Karpas-422 (cell line): Measurements from ENCODE around the gene CNN3. TPM values are rescaled to one million over a fixed set of nuclear protein-coding genes. Genes with fewer than 3 reads are reported as not detected.

Experiments used
- DNase-seq: peaks from one replicate; pipeline ENCODE4 v3.0.0-alpha.2; 2015
- H2AFZ ChIP-seq: fragments of 200-600 bp; sonication (generic); 2 replicates; pipeline ENCODE4 v1.6.1; 2014; ENCODE audit warnings: antibody characterized with exemption, low read length, mixed read lengths
- H3K27ac ChIP-seq: fragments of 200-600 bp; sonication (generic); 2 replicates; pipeline ENCODE4 v1.5.1; 2014; ENCODE audit warnings: mild to moderate bottlenecking, low read length, moderate library complexity
- H3K27me3 ChIP-seq: fragments of 200-600 bp; sonication (generic); 2 replicates; pipeline ENCODE4 v1.6.1; 2014; ENCODE audit warnings: low read length, mixed read lengths
- H3K36me3 ChIP-seq: fragments of 200-600 bp; sonication (generic); 2 replicates; pipeline ENCODE4 v1.6.1; 2014; ENCODE audit warnings: low read length, mixed read lengths; ENCODE audit not compliant: insufficient read depth
- H3K4me1 ChIP-seq: fragments of 200-600 bp; sonication (generic); 2 replicates; pipeline ENCODE4 v1.6.1; 2014; ENCODE audit warnings: mild to moderate bottlenecking, low read length, mixed read lengths
- H3K4me2 ChIP-seq: fragments of 200-600 bp; sonication (generic); 2 replicates; pipeline ENCODE4 v1.6.1; 2014; ENCODE audit warnings: low read length, low read depth, mild to moderate bottlenecking; ENCODE audit not compliant: poor library complexity, severe bottlenecking
- H3K4me3 ChIP-seq: fragments of 200-600 bp; sonication (generic); 2 replicates; pipeline ENCODE4 v1.5.1; 2014; ENCODE audit warnings: mild to moderate bottlenecking, antibody characterized with exemption, low read length, mixed read lengths
- H3K79me2 ChIP-seq: fragments of 200-600 bp; sonication (generic); 2 replicates; pipeline ENCODE4 v1.6.1; 2014; ENCODE audit warnings: mild to moderate bottlenecking, low read length, mixed read lengths
- H3K9ac ChIP-seq: fragments of 200-600 bp; sonication (generic); 2 replicates; pipeline ENCODE4 v1.6.0; 2014; ENCODE audit warnings: low read length
- H3K9me2 ChIP-seq: fragments of 200-600 bp; sonication (generic), shearing (Covaris generic); replicated peaks from 2 replicates; pipeline ENCODE4 v1.6.0; 2014; ENCODE audit warnings: mild to moderate bottlenecking, low read length, moderate library complexity; ENCODE audit not compliant: insufficient read depth
- H3K9me3 ChIP-seq: fragments of 300-700, 200-600 bp; sonication (generic); 2 replicates; pipeline ENCODE4 v1.6.1; 2014; ENCODE audit warnings: low read length, mixed read lengths
- H4K20me1 ChIP-seq: fragments of 200-600 bp; sonication (generic); 2 replicates; pipeline ENCODE4 v1.6.1; 2014; ENCODE audit warnings: mild to moderate bottlenecking, antibody characterized with exemption, low read length, low read depth; ENCODE audit not compliant: insufficient read depth
- total RNA-seq: library from RNA; depleted of rRNA; stranded (reverse); fragments of >200 nt; shearing (Covaris generic); gene quantifications from 2 replicates; pipeline ENCODE4 v1.2.3, GENCODE V29; 2014; ENCODE audit warnings: low replicate concordance

Gene CNN3
- total RNA-seq, 1 experiment from 2014 or later, result 4.8 TPM

DNA sequence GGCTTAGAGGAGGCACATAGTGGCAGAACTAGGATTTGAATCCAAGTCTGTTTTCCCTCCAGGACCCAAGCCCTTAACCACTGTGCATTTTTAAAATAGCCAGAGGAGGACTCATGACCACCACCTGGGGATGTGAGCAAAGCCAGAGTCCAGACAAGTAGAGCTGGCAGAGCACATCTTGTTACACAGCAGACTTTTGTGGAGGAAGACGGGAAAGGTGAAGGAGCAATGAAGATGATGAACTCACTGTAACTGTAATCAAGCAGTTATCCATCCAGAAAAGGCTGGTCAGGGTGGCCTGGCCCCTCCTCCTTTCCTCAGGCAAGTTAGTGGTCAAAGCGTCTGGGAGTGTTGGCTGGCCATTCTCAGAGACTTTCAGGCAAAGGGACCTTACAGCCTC is 55.9 kb downstream of the CNN3 start:
- Histone ChIP-seq H2AFZ (no peak overlapping the region), H3K4me1 (peaks cover 5% of the 10 kb centered on the region), H3K9me3 (no peaks in the 10 kb centered on the region), H3K79me2 (no peaks in the 10 kb centered on the region), H3K27me3 (no peaks in the 10 kb centered on the region), H3K4me3 (no peak overlapping the region), H3K9ac (no peak overlapping the region), H3K9me2 (no peaks in the 10 kb centered on the region), H3K4me2 (no peak overlapping the region), H3K36me3 (no peaks in the 10 kb centered on the region), H4K20me1 (no peaks in the 10 kb centered on the region), H3K27ac (no peak overlapping the region)
- DNase-seq, result no peak

DNA sequence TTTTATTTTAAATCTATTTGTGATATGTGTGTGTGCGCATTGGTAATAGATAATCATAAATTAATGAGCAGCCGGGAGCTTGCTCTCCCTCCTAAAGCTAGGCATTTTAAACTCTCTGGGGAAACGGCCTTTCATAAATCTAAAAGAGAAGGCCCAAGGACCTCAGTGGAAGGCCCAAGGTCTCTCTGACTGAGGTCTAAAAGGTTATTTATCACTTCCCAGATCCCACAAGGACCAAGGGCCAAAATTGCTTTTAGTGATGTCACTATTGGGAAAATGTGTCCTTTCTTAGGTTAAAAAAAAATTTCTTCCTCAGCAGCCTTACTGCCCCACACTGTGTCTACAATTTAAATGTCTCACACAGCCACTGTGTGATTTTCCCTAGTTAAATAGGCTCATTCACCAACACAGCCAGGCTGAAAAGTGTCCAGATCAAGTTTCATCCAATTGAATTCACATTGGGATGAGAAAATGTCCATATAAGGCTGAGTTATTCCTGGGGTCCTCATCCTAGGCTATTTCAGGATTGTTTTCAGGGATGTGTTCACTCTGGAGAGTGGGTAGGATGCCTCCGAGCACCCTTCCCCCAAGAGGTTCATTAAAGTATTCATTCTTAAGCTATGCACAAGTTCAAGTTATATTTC is 60.6 kb downstream of the CNN3 start:
- Histone ChIP-seq H3K4me3 (no peak overlapping the region), H3K9me2 (no peaks in the 10 kb centered on the region), H3K36me3 (no peaks in the 10 kb centered on the region), H3K27ac (no peak overlapping the region), H3K9ac (no peak overlapping the region), H4K20me1 (no peaks in the 10 kb centered on the region), H3K9me3 (no peaks in the 10 kb centered on the region), H3K79me2 (no peaks in the 10 kb centered on the region), H3K27me3 (no peaks in the 10 kb centered on the region), H3K4me2 (no peak overlapping the region), H3K4me1 (no peaks in the 10 kb centered on the region), H2AFZ (no peak overlapping the region)
- DNase-seq, result no peak

DNA sequence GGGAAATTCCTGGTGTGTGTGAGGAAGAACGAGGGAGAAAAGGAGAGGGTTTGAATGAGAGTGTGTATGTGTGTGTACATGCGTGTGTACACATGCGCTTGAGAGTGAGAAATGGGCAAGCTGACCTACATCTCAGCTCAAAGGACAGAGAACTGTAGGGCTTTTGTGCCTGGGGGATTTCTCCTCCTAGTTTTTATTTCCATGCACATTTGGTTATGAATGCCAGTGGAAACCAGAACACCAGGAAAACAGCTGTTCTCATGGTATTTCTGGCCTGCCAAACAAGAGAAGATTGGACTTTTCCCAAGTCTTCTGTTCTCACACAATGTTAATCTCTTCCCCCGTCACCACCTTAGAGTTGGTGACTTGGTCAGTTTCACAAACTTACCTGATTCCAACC is 61.5 kb downstream of the CNN3 start:
- Histone ChIP-seq H3K4me3 (no peak overlapping the region), H3K36me3 (no peaks in the 10 kb centered on the region), H4K20me1 (no peaks in the 10 kb centered on the region), H3K27ac (no peak overlapping the region), H3K4me2 (no peak overlapping the region), H3K9me2 (no peaks in the 10 kb centered on the region), H3K9ac (no peak overlapping the region), H3K79me2 (no peaks in the 10 kb centered on the region), H3K27me3 (no peaks in the 10 kb centered on the region), H3K4me1 (no peaks in the 10 kb centered on the region), H2AFZ (no peak overlapping the region), H3K9me3 (no peaks in the 10 kb centered on the region)
- no peak for DNase-seq

- no peaks in the 10 kb centered on the region for H3K27me3 ChIP-seq
- H3K4me1 ChIP-seq, result no peaks in the 10 kb centered on the region
- no peak overlapping the region for H3K27ac ChIP-seq
- H2AFZ ChIP-seq, result no peak overlapping the region
- H3K9me2 ChIP-seq, result no peaks in the 10 kb centered on the region
- H4K20me1 ChIP-seq, result no peaks in the 10 kb centered on the region
- DNase-seq, result no peak
- H3K4me3 ChIP-seq, result no peak overlapping the region
- H3K36me3 ChIP-seq, result no peaks in the 10 kb centered on the region
- no peak overlapping the region for H3K4me2 ChIP-seq
- no peak overlapping the region for H3K9ac ChIP-seq
- no peaks in the 10 kb centered on the region for H3K9me3 ChIP-seq
- H3K79me2 ChIP-seq, result no peaks in the 10 kb centered on the region
These were observed 62.1 kb downstream of the CNN3 start for GRCh38 chr1:94864821-94865220.

GRCh38 chr1:94863919-94864318 is 63.0 kb downstream of the CNN3 start:
- H3K4me1 ChIP-seq, result no peaks in the 10 kb centered on the region
- H3K27ac ChIP-seq, result no peak overlapping the region
- no peak for DNase-seq
- no peaks in the 10 kb centered on the region for H3K9me2 ChIP-seq
- H3K27me3 ChIP-seq, result no peaks in the 10 kb centered on the region
- no peak overlapping the region for H3K4me2 ChIP-seq
- no peaks in the 10 kb centered on the region for H3K36me3 ChIP-seq
- H3K9ac ChIP-seq, result no peak overlapping the region
- H3K79me2 ChIP-seq, result no peaks in the 10 kb centered on the region
- no peak overlapping the region for H2AFZ ChIP-seq
- H4K20me1 ChIP-seq, result no peaks in the 10 kb centered on the region
- H3K4me3 ChIP-seq, result no peak overlapping the region
- no peaks in the 10 kb centered on the region for H3K9me3 ChIP-seq

DNA sequence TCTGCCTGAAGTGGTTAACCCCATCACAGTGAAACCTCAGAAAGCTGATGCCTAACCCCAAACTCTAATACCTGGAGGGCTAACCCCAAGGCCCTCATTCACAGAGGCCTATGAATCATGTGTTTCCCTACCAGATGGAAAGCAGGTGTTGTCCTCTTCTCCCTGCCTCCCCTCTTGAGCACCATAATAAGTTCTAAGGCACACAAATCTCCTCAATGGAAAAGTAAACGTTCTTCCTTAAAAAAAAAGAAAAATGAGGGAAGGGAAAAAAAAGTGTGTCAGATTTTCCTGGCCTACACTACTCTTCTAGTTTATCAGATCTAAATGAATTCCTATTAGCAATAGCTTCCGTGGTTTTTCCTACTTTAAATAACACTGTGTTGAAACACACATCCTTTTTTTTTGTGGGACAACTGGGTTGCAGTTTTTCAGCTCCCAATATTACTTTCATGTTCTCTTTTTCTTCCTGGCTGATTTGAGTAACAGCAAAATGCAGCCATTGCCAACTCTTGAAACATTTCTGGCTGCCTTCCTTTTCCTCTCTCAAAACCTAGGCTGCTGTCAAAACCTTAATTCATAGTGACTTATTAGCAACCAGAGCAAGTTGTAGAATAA is 63.5 kb downstream of the CNN3 start:
- H2AFZ ChIP-seq, result no peak overlapping the region
- H3K27ac ChIP-seq, result no peak overlapping the region
- DNase-seq, result no peak
- no peaks in the 10 kb centered on the region for H3K79me2 ChIP-seq
- no peaks in the 10 kb centered on the region for H3K9me2 ChIP-seq
- no peaks in the 10 kb centered on the region for H3K4me1 ChIP-seq
- no peak overlapping the region for H3K9ac ChIP-seq
- no peaks in the 10 kb centered on the region for H4K20me1 ChIP-seq
- H3K4me3 ChIP-seq, result no peak overlapping the region
- no peaks in the 10 kb centered on the region for H3K36me3 ChIP-seq
- H3K9me3 ChIP-seq, result no peaks in the 10 kb centered on the region
- H3K4me2 ChIP-seq, result no peak overlapping the region
- H3K27me3 ChIP-seq, result no peaks in the 10 kb centered on the region

- Histone ChIP-seq H3K79me2 (no peaks in the 10 kb centered on the region), H3K27ac (no peak overlapping the region), H3K4me2 (no peak overlapping the region), H2AFZ (no peak overlapping the region), H3K4me1 (no peaks in the 10 kb centered on the region), H3K9me3 (no peaks in the 10 kb centered on the region), H3K9ac (no peak overlapping the region), H3K9me2 (no peaks in the 10 kb centered on the region), H3K27me3 (no peaks in the 10 kb centered on the region), H4K20me1 (no peaks in the 10 kb centered on the region), H3K4me3 (no peak overlapping the region), H3K36me3 (no peaks in the 10 kb centered on the region)
- no peak for DNase-seq
These were observed 64.2 kb downstream of the CNN3 start for GRCh38 chr1:94862718-94863117.

DNA sequence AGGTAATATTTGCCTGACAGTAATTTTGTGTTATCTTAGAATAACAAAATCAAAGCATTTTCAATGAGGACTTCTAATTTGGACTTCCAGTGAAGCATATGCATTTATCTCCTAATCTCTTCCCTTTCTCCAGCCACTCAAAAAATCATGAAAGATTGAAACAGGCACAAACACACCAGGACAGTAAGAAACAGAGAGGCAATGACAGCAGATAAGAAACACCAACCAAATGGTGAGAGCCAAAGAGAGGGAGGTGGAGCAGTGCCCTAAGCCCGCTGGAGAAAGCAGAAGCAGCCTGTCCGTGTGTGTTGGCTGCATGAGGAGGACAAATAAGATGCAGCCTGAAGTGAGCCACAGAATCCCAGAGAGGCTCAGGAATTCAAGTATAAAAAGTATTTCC is 67.7 kb downstream of the CNN3 start:
- H3K9me3 ChIP-seq, result no peaks in the 10 kb centered on the region
- H3K4me2 ChIP-seq, result no peak overlapping the region
- H3K9me2 ChIP-seq, result no peaks in the 10 kb centered on the region
- no peaks in the 10 kb centered on the region for H3K27me3 ChIP-seq
- 0 out of 2 replicates have a peak, but pooled peaks cover 6% of the 10 kb centered on the region for H3K4me1 ChIP-seq
- no peak overlapping the region for H3K4me3 ChIP-seq
- DNase-seq, result no peak
- no peaks in the 10 kb centered on the region for H3K36me3 ChIP-seq
- no peaks in the 10 kb centered on the region for H4K20me1 ChIP-seq
- no peak overlapping the region for H3K9ac ChIP-seq
- H3K27ac ChIP-seq, result no peak overlapping the region
- no peaks in the 10 kb centered on the region for H3K79me2 ChIP-seq
- H2AFZ ChIP-seq, result no peak overlapping the region
